ENCODE data around the gene B9D1.

DNA sequence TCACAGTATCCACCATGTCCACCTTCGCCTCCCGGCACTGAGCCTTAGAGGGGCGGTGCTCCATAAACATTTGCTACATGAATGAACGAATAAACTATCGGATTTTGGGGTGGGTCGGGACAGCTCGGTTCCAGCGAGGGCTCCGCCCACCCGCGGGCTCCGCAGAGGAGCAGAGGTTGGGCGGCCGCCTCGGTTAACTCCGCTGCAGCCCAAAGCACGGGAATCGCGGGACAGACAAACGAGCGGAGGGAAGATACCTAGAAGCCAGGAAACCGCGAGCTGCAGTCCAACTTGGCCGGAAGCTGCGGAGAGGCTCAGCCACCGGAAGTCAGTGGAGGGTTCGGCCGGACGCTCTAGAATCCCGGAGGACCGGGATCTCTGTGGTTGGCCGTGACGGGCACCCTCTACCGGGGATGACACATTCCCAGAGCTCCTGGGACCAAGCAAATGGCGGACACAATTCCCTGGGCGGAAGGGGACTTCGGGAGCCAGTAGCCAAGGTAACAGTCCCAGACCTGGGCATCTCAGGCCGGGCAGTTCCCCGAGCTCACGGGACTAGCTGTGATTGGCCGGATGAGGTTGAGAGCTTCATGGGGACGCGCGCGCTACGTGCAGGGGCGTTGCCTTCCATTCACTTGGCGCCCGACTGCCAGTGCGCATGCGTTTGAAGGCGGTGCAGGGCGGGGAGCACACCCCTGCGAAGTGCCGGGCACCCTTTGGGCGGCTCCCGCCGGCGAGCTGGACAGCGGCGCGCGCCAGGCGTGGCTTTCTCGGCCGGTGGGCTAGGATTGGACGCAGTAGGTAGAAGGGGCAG lies 15.3 kb upstream of the B9D1 start:
- TF ChIP-seq, protein P1, sequence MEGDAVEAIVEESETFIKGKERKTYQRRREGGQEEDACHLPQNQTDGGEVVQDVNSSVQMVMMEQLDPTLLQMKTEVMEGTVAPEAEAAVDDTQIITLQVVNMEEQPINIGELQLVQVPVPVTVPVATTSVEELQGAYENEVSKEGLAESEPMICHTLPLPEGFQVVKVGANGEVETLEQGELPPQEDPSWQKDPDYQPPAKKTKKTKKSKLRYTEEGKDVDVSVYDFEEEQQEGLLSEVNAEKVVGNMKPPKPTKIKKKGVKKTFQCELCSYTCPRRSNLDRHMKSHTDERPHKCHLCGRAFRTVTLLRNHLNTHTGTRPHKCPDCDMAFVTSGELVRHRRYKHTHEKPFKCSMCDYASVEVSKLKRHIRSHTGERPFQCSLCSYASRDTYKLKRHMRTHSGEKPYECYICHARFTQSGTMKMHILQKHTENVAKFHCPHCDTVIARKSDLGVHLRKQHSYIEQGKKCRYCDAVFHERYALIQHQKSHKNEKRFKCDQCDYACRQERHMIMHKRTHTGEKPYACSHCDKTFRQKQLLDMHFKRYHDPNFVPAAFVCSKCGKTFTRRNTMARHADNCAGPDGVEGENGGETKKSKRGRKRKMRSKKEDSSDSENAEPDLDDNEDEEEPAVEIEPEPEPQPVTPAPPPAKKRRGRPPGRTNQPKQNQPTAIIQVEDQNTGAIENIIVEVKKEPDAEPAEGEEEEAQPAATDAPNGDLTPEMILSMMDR (IDR thresholded peaks at IDR 0.05; ENCODE audit: low read depth, low read length) = no peak
- TF ChIP-seq EZH2phosphoT487 (IDR thresholded peaks at IDR 0.05; ENCODE audit: low read depth) = no peak

All from OCI-LY3 (cell line).